Endothelial cell of umbilical vein (primary cell): ENCODE measurements around the gene CRP. TPM values are rescaled to one million over a fixed set of nuclear protein-coding genes. Genes with fewer than 3 reads are reported as not detected.

Source experiments
- BruUV-seq: library from RNA; stranded (reverse); fragments of 400-500 nt; replicated peaks from 2 replicates; lab custom pipeline; 2021; lab: Mats Ljungman, UMichigan
- CTCF ChIA-PET: fragments of 300-600, 350-600 bp; sonication (Branson Sonifier 250); formaldehyde crosslinking; loops from one replicate; lab custom pipeline; 2021; ENCODE audit warnings: antibody characterized with exemption, inconsistent platforms; lab: Charles Lee
- POLR2A ChIA-PET: fragments of 300-600, 350-600 bp; sonication (Branson Sonifier 250); formaldehyde crosslinking; loops from one replicate; lab custom pipeline; 2021; ENCODE audit warnings: antibody characterized with exemption, inconsistent platforms; lab: Charles Lee
- DNase-seq: peaks from one replicate; pipeline ENCODE4 v3.0.0-alpha.2; 2011; ENCODE audit warnings: low read depth, low spot score
- FAIRE-seq: peaks from 2 replicates; lab custom pipeline; 2011; peaks lifted over from hg19 to GRCh38; lab: Jason Lieb, UNC
- H2AFZ ChIP-seq: 2 replicates; pipeline ENCODE4 v1.6.0; 2012; ENCODE audit warnings: low read depth, low read length, control low read depth, inconsistent platforms
- H3K27ac ChIP-seq: 2 replicates; pipeline ENCODE4 v1.5.1; 2011; ENCODE audit warnings: low read depth, mild to moderate bottlenecking, control low read depth, low read length, moderate library complexity; ENCODE audit not compliant: insufficient read depth
- H3K27me3 ChIP-seq, 2 experiments: 2 replicates each; pipeline versions ENCODE4 v1.6.0 to v1.6.1; 2011; ENCODE audit warnings: low read length in 2 of 2, mixed read lengths in 1 of 2; ENCODE audit not compliant: control insufficient read depth in 2 of 2, insufficient read depth in 2 of 2
- H3K36me3 ChIP-seq, 2 experiments: 2 replicates in 1 of 2; 3 replicates in 1 of 2; pipeline ENCODE4 v1.5.1; 2011; ENCODE audit warnings: low read length in 2 of 2, mild to moderate bottlenecking in 1 of 2, moderate library complexity in 1 of 2; ENCODE audit not compliant: control insufficient read depth in 2 of 2, insufficient read depth in 2 of 2; ENCODE audit errors: extremely low read depth in 1 of 2
- H3K4me1 ChIP-seq: 3 replicates; pipeline ENCODE4 v1.5.1; 2011; ENCODE audit warnings: mild to moderate bottlenecking, low read length; ENCODE audit not compliant: control insufficient read depth, insufficient read depth; ENCODE audit errors: extremely low read depth
- H3K4me2 ChIP-seq: 2 replicates; pipeline ENCODE4 v1.6.1; 2011; ENCODE audit warnings: low read length, control low read depth, mixed read lengths; ENCODE audit not compliant: insufficient read depth
- H3K4me3 ChIP-seq, 3 experiments: fragments of 200-600 bp in 1 of 3; sonication (generic), shearing (Covaris generic) in 1 of 3; replicated peaks in 1 of 3; 2 replicates each; pipeline ENCODE4 v1.5.1; 2011 to 2016; ENCODE audit warnings: control low read depth in 3 of 3, low read length in 3 of 3, mild to moderate bottlenecking in 2 of 3, inconsistent platforms in 1 of 3, low read depth in 1 of 3, moderate library complexity in 1 of 3; ENCODE audit not compliant: insufficient read depth in 1 of 3
- H3K79me2 ChIP-seq: 2 replicates; pipeline ENCODE4 v1.6.0; 2012; ENCODE audit warnings: low read length, inconsistent platforms; ENCODE audit not compliant: control insufficient read depth, insufficient read depth
- H3K9ac ChIP-seq: replicated peaks from 2 replicates; pipeline ENCODE3; 2011; ENCODE audit warnings: low read length, control low read depth; ENCODE audit not compliant: insufficient read depth; ENCODE audit errors: extremely low read depth
- H3K9me1 ChIP-seq: replicated peaks from 3 replicates; pipeline ENCODE4 v1.6.0; 2011; ENCODE audit warnings: mild to moderate bottlenecking, low read length; ENCODE audit not compliant: control insufficient read depth, insufficient read depth; ENCODE audit errors: extremely low read depth
- H3K9me3 ChIP-seq: replicated peaks from 2 replicates; pipeline ENCODE4 v1.5.1; 2012; ENCODE audit warnings: low read length, inconsistent platforms; ENCODE audit not compliant: control insufficient read depth, insufficient read depth
- H4K20me1 ChIP-seq: replicated peaks from 2 replicates; pipeline ENCODE3; 2011; ENCODE audit warnings: mild to moderate bottlenecking, low read length; ENCODE audit not compliant: control insufficient read depth, insufficient read depth; ENCODE audit errors: extremely low read depth
- FOS ChIP-seq: IDR thresholded peaks from 2 replicates; pipeline ENCODE4 v1.6.1; 2011; ENCODE audit warnings: mild to moderate bottlenecking, low read length, moderate library complexity, borderline replicate concordance; ENCODE audit not compliant: insufficient read depth
- GATA2 ChIP-seq: IDR thresholded peaks from 2 replicates; pipeline ENCODE4 v1.7.0; 2011; ENCODE audit warnings: low read depth, mild to moderate bottlenecking, moderate library complexity, mixed read lengths, low read length; ENCODE audit not compliant: insufficient read length, insufficient read depth
- MYC ChIP-seq: IDR thresholded peaks from one replicate; pipeline ENCODE4 v1.6.1; 2011; ENCODE audit warnings: mild to moderate bottlenecking, low read depth, low read length
- POLR2A ChIP-seq: IDR thresholded peaks from 2 replicates; pipeline ENCODE4 v1.6.1; 2012; ENCODE audit warnings: low read depth, mild to moderate bottlenecking, control low read depth, low read length
- POLR2AphosphoS5 ChIP-seq: IDR thresholded peaks from 2 replicates; pipeline ENCODE4 v1.6.1; 2012; ENCODE audit warnings: low read depth, mild to moderate bottlenecking, control low read depth, low read length, moderate library complexity; ENCODE audit not compliant: insufficient read depth
- dilution Hi-C: fragments of 300-500 bp; cut with MboI; formaldehyde crosslinking; loops from one replicate; pipeline ENCODE4 v1.15.0; 2019; ENCODE audit warnings: low sequenced_read_pairs; ENCODE audit not compliant: extremely low pct_ligation_motif_present
- intact Hi-C: fragments of 100-400 bp; cut with micrococcal nuclease; formaldehyde crosslinking; loops from one replicate; pipeline ENCODE4 v1.10.0; 2022
- polyA plus RNA-seq, 4 experiments: library from polyadenylated mRNA; depleted of rRNA in 3 of 4; stranded (reverse) in 3 of 4; unstranded in 1 of 4; fragments of >200 nt; gene quantifications; 2 replicates each; pipeline versions ENCODE4 v1.2.1 to v1.2.3, GENCODE V29; 2011 to 2012; ENCODE audit warnings: missing spikeins in 1 of 4
- total RNA-seq: library from RNA; stranded (reverse); gene quantifications from 2 replicates; pipeline ENCODE4 v1.2.3, GENCODE V29; 2021
- TF ChIP-seq, protein P1 (sequence below): IDR thresholded peaks from 2 replicates; pipeline ENCODE4 v1.6.1; 2011; ENCODE audit not compliant: insufficient read depth, insufficient read length

The CRP gene
- total and polyA plus RNA-seq, 2 donors (not counting 3 experiments of a cell fraction or from before 2014, with no cell fraction given) = not detected

DNA sequence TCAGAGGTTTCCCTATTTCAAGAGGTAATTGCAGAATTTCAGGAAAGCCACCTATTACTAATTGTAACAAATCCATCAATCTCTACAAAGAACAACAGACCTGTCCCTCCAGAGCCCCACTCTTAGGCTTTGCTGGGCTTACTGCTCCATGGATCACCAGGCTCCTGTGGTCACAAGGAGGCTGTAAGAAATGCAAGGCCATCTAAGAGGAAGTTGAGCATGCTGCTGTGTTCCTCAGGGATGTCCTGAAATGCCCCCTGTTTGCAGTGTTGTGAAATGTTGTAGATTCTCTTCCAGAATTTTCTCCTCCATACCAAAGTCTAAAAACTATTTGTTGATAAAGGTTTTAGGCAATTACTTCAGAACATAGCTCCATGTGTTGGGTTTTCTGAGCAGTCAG lies 42.0 kb upstream of the CRP start:
- CTCF ChIA-PET = interaction anchor here (1.6 to 1.7 kb wide), 3 partner anchors 21 to 542 kb away, joined by 3 to 4 read pairs (median 3); no protein-coding TSS in a partner anchor
- no peaks in the 10 kb centered on the region for H3K9me3 ChIP-seq
- no peak overlapping the region for H2AFZ ChIP-seq
- DNase-seq = no peak
- no peak for TF ChIP-seq GATA2
- no peak for TF ChIP-seq MYC
- no peak for TF ChIP-seq POLR2A
- no peak for TF ChIP-seq POLR2AphosphoS5
- TF ChIP-seq, protein P1, sequence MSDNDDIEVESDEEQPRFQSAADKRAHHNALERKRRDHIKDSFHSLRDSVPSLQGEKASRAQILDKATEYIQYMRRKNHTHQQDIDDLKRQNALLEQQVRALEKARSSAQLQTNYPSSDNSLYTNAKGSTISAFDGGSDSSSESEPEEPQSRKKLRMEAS = no peak
- no peak for TF ChIP-seq FOS
- H3K4me3 ChIP-seq = no peak overlapping the region
- no peak overlapping the region for H3K27ac ChIP-seq
- no peak for FAIRE-seq
- intact Hi-C loops (no loop called here), dilution Hi-C loops (no loop called here)
- no peaks in the 10 kb centered on the region for H4K20me1 ChIP-seq
- H3K27me3 ChIP-seq = no peaks in the 10 kb centered on the region
- peaks cover 6% of the 10 kb centered on the region for H3K4me1 ChIP-seq
- no peaks in the 10 kb centered on the region for H3K79me2 ChIP-seq
- no peak overlapping the region for H3K9ac ChIP-seq
- BruUV-seq = no TSS peak
- no peaks in the 10 kb centered on the region for H3K9me1 ChIP-seq
- no peak overlapping the region for H3K4me2 ChIP-seq
- H3K36me3 ChIP-seq = no peaks in the 10 kb centered on the region
- POLR2A ChIA-PET = no interaction called here

DNA sequence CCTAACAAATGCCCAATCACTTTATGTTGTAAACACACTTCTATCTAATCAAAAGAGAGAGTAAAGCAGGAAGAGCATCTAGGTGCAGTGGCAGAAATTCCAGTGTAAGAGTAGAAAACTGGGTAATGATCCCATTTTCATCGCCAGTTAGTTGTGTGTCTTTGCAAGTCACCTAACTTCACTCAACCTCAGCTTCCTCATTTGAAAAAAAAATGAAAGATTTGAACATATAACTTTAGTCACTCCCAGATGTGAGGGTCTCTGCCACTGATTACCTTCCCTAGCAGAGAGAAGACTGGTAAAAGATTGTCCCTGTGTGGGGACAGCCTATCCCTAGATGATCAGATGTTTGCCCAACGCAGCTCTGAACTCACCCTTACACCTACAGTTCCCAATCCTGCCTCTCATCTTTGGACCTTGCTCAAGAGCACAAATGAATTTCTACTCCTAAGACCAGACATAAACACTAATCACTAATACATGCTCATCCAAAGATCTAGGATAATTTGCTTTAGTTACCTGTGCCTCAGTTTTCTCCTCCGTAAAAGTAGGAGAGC lies 41.1 kb upstream of the CRP start:
- Histone ChIP-seq H4K20me1 (no peaks in the 10 kb centered on the region), H3K27ac (no peak overlapping the region), H3K9ac (no peak overlapping the region), H3K79me2 (no peaks in the 10 kb centered on the region), H3K9me3 (no peaks in the 10 kb centered on the region), H3K4me2 (no peak overlapping the region), H3K36me3 (no peaks in the 10 kb centered on the region), H2AFZ (no peak overlapping the region), H3K4me3 (no peak overlapping the region), H3K27me3 (no peaks in the 10 kb centered on the region), H3K4me1 (peaks cover 6% of the 10 kb centered on the region), H3K9me1 (no peaks in the 10 kb centered on the region)
- dilution Hi-C loops (no loop called here), intact Hi-C loops (no loop called here)
- ChIA-PET POLR2A (no interaction called here), CTCF (no interaction called here)
- TF ChIP-seq GATA2 = no peak
- no peak for FAIRE-seq
- BruUV-seq = no TSS peak
- DNase-seq = no peak
